RPMI8226 (cell line): ENCODE results near the gene AFTPH.

Experiments used
- DNase-seq: peaks from one replicate; pipeline ENCODE4 v3.0.0-alpha.2; 2015

The AFTPH gene

GRCh38 chr2:64634345-64635267, 110.5 kb downstream of the AFTPH start:
- DNase-seq = no peak

GRCh38 chr2:64635976-64636911, 112.1 kb downstream of the AFTPH start:
- peak; percentile 84 for DNase-seq

GRCh38 chr2:64637000-64637635, 113.0 kb downstream of the AFTPH start:
- DNase-seq = peak; percentile 80

DNA sequence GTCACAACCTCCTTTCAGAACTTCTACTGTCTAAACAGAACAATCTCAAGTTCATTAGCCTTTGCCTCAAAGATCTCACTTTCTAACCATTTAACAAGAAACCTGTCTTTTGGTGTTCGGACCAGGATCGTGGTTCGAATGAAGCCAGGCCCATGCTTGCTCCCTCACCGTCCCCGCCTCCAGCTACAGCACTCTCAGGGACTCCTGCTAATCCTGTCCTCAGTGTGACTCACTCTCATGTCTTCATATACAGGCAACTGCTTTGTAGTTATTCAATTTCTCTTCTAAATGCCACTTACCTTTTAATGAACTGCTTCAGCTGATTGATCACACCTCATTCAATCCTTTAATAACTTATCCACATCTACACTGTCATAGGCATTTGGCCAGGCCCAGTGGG, 113.8 kb downstream of the AFTPH start:
- DNase-seq = peak; percentile 15

GRCh38 chr2:64638502-64639120, 114.5 kb downstream of the AFTPH start:
- DNase-seq = no peak

DNA sequence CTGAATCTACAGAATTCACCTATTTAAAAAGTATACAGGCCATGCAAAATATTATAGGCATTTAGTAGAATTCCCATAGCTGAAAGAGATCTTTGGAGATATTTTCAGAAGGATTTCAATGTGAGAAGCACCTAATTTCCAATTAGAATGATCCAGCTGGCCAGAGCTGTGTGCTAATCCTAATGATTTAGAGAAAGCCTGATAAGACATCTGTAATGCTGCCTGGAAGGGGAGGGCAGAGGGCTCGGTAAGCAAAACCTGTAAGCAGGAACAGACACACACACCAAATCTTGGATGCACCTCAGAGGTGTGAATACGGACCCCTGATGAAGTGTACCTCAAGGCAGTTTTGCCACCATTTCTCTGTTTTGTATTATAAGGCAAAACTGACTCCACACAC, 115.6 kb downstream of the AFTPH start:
- no peak for DNase-seq

DNA sequence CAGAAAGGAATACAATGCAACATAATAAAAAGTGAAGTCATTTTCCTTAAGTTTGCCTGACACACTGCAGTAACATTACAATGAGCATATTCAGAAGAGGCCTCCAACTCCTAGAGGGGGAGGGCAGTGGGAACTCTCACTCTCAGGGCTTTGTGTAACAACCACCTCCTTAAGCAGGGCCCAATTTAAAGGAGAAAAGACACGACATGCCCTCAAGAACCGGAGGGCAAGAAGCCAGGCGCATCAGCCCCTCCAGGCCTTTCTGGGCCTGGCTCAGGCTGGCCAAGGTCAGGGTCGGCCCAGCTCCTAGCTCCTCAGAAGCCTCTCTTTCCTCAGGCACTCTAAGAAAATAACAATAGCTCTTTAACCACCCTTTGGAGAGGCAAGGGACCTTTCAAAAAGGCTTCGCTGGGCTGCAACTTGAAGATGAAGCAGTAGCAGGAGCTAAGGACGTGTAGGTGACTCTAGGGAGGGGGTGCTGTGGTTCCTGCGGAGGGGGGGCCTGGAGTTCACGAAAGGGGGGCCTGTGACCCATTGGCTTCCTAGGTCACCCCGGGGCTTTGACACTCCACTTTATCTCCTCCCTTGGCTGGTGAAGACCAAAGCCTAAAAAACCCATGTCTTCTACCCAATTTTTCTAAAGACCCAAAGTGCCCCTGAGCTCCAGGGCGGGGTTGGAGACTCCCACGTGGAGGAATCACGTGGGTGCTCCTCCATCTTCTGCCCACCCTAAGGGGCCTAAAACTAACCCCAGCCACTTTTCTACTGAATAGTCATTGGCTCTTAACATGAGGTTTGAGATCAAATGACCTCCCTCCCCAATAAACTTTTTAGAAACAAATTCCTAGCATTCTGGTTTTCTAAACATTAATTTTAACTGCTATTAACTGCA, 116.3 kb downstream of the AFTPH start:
- no peak for DNase-seq

- DNase-seq = no peak
These were observed 117.5 kb downstream of the AFTPH start for GRCh38 chr2:64641599-64641998.
